GM19240 (cell line): ENCODE measurements around the gene ADORA2B.
"Not testable (repeated sequence)": the region's sequence is repeated elsewhere in the genome, so short reads cannot be mapped to it uniquely, and the experiment has no call there.

Experiments
- DNase-seq: peaks from one replicate; pipeline ENCODE4 v3.0.0; 2011; ENCODE audit warnings: low spot score; ENCODE audit not compliant: insufficient read length

The ADORA2B gene

GRCh38 chr17:15921640-15922039 is 23.3 kb upstream of the ADORA2B start:
- no peak for DNase-seq

GRCh38 chr17:15922586-15922985 is 22.3 kb upstream of the ADORA2B start:
- DNase-seq = no peak

- DNase-seq = no peak
Observed at GRCh38 chr17:15926039-15926740, 18.7 kb upstream of the ADORA2B start.

- no peak for DNase-seq
Observed at GRCh38 chr17:15928286-15928785, 16.6 kb upstream of the ADORA2B start.

- no peak for DNase-seq
Observed at GRCh38 chr17:15929941-15930340, 15.0 kb upstream of the ADORA2B start.

GRCh38 chr17:15930426-15930825 is 14.5 kb upstream of the ADORA2B start:
- DNase-seq = no peak

GRCh38 chr17:15931394-15931793 is 13.5 kb upstream of the ADORA2B start:
- DNase-seq = no peak

- DNase-seq = no peak
Observed at GRCh38 chr17:15934866-15935265, 10.1 kb upstream of the ADORA2B start.

GRCh38 chr17:15935891-15936290 is 9.0 kb upstream of the ADORA2B start:
- no peak for DNase-seq

- not testable (repeated sequence) for DNase-seq
Observed at GRCh38 chr17:15936481-15936880, 8.4 kb upstream of the ADORA2B start.

GRCh38 chr17:15941781-15942180 is 3.1 kb upstream of the ADORA2B start:
- DNase-seq = no peak

GRCh38 chr17:15942207-15942833 is 2.6 kb upstream of the ADORA2B start:
- DNase-seq = no peak

GRCh38 chr17:15943971-15944758 is 765 bp upstream of the ADORA2B start:
- DNase-seq = no peak

GRCh38 chr17:15945527-15946191 is 729 bp downstream of the ADORA2B start:
- no peak for DNase-seq

- no peak for DNase-seq
Observed at GRCh38 chr17:15946611-15947120, 1.7 kb downstream of the ADORA2B start.

GRCh38 chr17:15947271-15947670 is 2.3 kb downstream of the ADORA2B start:
- DNase-seq = no peak

GRCh38 chr17:15947976-15948752 is 3.2 kb downstream of the ADORA2B start:
- DNase-seq = no peak

GRCh38 chr17:15951368-15952047 is 6.6 kb downstream of the ADORA2B start:
- DNase-seq = no peak

GRCh38 chr17:15952048-15952532 is 7.2 kb downstream of the ADORA2B start:
- no peak for DNase-seq
